Brain microvascular endothelial cell (primary cell): ENCODE measurements around the gene RPL36A.
A peak's percentile ranks its signal among the peaks of the same experiment; 100 is the strongest.

ENCODE experiments used
- DNase-seq: peaks from one replicate; pipeline ENCODE4 v3.0.0-alpha.2; 2020
- H3K27ac ChIP-seq: fragments of 250-450 bp; sonication (Bioruptor Pico); 2 replicates; pipeline ENCODE4 v1.5.1; 2020; ENCODE audit warnings: mild to moderate bottlenecking, moderate library complexity
- H3K27me3 ChIP-seq: fragments of 250-450 bp; sonication (Bioruptor Pico); replicated peaks from 2 replicates; pipeline ENCODE4 v1.5.1; 2020; ENCODE audit warnings: mild to moderate bottlenecking
- H3K36me3 ChIP-seq: fragments of 250-450 bp; sonication (Bioruptor Pico); replicated peaks from 2 replicates; pipeline ENCODE4 v1.5.1; 2020; ENCODE audit warnings: mild to moderate bottlenecking
- H3K4me3 ChIP-seq: 2 replicates; pipeline ENCODE4 v1.5.1; 2011; ENCODE audit warnings: low read depth, mild to moderate bottlenecking, control low read depth, low read length, moderate library complexity
- CTCF ChIP-seq: IDR thresholded peaks from 2 replicates; pipeline ENCODE4 v1.5.1; 2011; ENCODE audit warnings: low read depth, mild to moderate bottlenecking, moderate library complexity, low read length, control low read depth, inconsistent platforms; ENCODE audit errors: missing control alignments
- in situ Hi-C: cut with HindIII; loops from 2 replicates; pipeline ENCODE4 v1.10.0; 2017; ENCODE audit warnings: low sequenced_read_pairs, low pct_ligation_motif_present

The RPL36A gene

GRCh38 chrX:101385795-101386541, 4.8 kb upstream of the RPL36A start, which contains the start of gene BTK:
BTK (minus strand) TSS chrX:101386191; CDS start chrX:101375284, 10,907 bp downstream.
- TF ChIP-seq CTCF: no peak
- Histone ChIP-seq H3K4me3 (no peak within 1 kb of the TSS), H3K36me3 (no peaks in the 10 kb centered on the region), H3K27me3 (no peaks in the 10 kb centered on the region), H3K27ac (no peak within 1 kb of the TSS)
- in situ Hi-C loops: no loop called here
- no peak for DNase-seq

GRCh38 chrX:101386542-101386885, 4.3 kb upstream of the RPL36A start:
- no peak for DNase-seq
- no peak overlapping the region for H3K4me3 ChIP-seq
- no peak for TF ChIP-seq CTCF

GRCh38 chrX:101388604-101389003, 2.2 kb upstream of the RPL36A start:
- TF ChIP-seq CTCF: no peak
- in situ Hi-C loops: no loop called here
- H3K27ac ChIP-seq: no peak overlapping the region
- no peak overlapping the region for H3K4me3 ChIP-seq
- no peak for DNase-seq
- H3K27me3 ChIP-seq: no peaks in the 10 kb centered on the region
- peaks cover 19% of the 10 kb centered on the region for H3K36me3 ChIP-seq

More at GRCh38 chrX:101386542-101386885, 4.3 kb upstream of the RPL36A start:
- H3K27ac ChIP-seq: no peak overlapping the region
- H3K27me3 ChIP-seq: no peaks in the 10 kb centered on the region
- in situ Hi-C loops: no loop called here
- H3K36me3 ChIP-seq: peaks cover under 1% of the 10 kb centered on the region

- Histone ChIP-seq H3K4me3 (peak overlapping the region; percentile 66), H3K36me3 (peaks cover 27% of the 10 kb centered on the region), H3K27me3 (no peaks in the 10 kb centered on the region), H3K27ac (peak overlapping the region; percentile 79)
- TF ChIP-seq CTCF: no peak
- no peak for DNase-seq
- in situ Hi-C loops: no loop called here
Measured at GRCh38 chrX:101391831-101392230, 1.0 kb downstream of the RPL36A start.

- DNase-seq: no peak
- Histone ChIP-seq H3K36me3 (peaks cover 27% of the 10 kb centered on the region), H3K27ac (no peak overlapping the region), H3K4me3 (no peak overlapping the region), H3K27me3 (no peaks in the 10 kb centered on the region)
- no peak for TF ChIP-seq CTCF
- in situ Hi-C loops: no loop called here
Measured at GRCh38 chrX:101393530-101394305, 2.9 kb downstream of the RPL36A start.
